ENCODE results near the gene CCNJL. TPM values are rescaled to one million over a fixed set of nuclear protein-coding genes. Genes with fewer than 3 reads are reported as not detected.

CCNJL gene
- total RNA-seq, 1 experiment from 2014 or later, result 17.4 TPM

DNA sequence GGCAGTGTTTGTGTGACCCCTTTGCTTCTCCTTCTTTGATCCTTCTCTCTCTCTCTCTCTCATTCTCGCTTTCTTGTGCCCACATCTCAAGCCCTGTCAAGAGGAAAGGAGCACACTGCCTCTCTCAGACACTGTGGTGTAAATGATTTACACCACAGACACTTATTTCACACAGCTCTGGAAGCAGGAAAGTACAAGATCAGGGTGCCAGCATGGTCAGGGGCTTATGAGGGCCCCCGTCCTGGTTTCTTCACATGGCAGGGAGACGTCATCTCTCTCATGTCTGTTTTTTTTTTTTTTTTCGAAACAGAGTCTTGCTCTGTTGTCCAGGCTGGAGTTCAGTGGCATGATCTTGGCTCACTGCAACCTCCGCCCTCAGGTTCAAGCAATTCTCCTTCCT, 76.6 kb downstream of the CCNJL start:
- no TSS peak for BruUV-seq (replicated peaks)

DNA sequence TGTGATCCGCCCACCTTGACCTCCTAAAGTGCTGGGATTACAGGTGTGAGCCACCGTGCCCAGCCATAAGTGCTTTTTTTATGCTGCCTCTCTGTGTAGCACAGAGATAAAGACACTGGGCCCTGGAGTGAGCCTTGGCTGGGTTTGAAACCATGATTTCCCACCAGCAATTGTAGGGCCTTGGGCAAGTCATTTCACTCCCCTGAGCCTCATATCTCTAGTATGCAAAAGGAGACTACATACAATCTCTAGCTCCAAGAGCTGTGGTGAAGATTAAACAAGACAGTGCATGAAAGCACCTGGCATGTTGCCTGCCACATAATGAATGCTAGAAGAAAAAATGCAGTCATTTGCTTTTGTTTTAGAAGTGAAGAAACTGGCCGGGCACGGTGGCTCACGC, 79.1 kb downstream of the CCNJL start:
- Mint-ChIP-seq H3K27ac (ENCODE audit: unreplicated experiment) (no peak overlapping the region), H3K36me3 (ENCODE audit: insufficient read depth, unreplicated experiment) (no peaks in the 10 kb centered on the region), H3K4me3 (ENCODE audit: low read depth, unreplicated experiment) (no peak overlapping the region), H3K4me1 (ENCODE audit: low read depth, unreplicated experiment) (no peaks in the 10 kb centered on the region), H3K9me3 (ENCODE audit: low read depth, unreplicated experiment) (no peaks in the 10 kb centered on the region), H3K27me3 (ENCODE audit: unreplicated experiment) (no peaks in the 10 kb centered on the region)
- no peak for DNase-seq
- CTCF ChIA-PET, result interaction anchor here (0.9 kb wide), 1 partner anchor 13 kb away, joined by 4 read pairs; no protein-coding TSS in a partner anchor
- TF ChIP-seq, protein P1, sequence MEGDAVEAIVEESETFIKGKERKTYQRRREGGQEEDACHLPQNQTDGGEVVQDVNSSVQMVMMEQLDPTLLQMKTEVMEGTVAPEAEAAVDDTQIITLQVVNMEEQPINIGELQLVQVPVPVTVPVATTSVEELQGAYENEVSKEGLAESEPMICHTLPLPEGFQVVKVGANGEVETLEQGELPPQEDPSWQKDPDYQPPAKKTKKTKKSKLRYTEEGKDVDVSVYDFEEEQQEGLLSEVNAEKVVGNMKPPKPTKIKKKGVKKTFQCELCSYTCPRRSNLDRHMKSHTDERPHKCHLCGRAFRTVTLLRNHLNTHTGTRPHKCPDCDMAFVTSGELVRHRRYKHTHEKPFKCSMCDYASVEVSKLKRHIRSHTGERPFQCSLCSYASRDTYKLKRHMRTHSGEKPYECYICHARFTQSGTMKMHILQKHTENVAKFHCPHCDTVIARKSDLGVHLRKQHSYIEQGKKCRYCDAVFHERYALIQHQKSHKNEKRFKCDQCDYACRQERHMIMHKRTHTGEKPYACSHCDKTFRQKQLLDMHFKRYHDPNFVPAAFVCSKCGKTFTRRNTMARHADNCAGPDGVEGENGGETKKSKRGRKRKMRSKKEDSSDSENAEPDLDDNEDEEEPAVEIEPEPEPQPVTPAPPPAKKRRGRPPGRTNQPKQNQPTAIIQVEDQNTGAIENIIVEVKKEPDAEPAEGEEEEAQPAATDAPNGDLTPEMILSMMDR (IDR thresholded peaks at IDR 0.05; ENCODE audit: unreplicated experiment), result no peak
- BruUV-seq (replicated peaks), result no TSS peak
- intact Hi-C loops (cut with micrococcal nuclease; ENCODE audit: unreplicated experiment), result no loop called here

More for the DNA sequence above, 76.6 kb downstream of the CCNJL start:
- CTCF ChIA-PET, result interaction anchor here (0.7 kb wide), 1 partner anchor 146 kb away, joined by 3 read pairs; no protein-coding TSS in a partner anchor
- DNase-seq, result no peak
- H3K27me3 Mint-ChIP-seq (ENCODE audit: unreplicated experiment), result no peaks in the 10 kb centered on the region
- no peaks in the 10 kb centered on the region for H3K36me3 Mint-ChIP-seq (ENCODE audit: insufficient read depth, unreplicated experiment)
- no peaks in the 10 kb centered on the region for H3K9me3 Mint-ChIP-seq (ENCODE audit: low read depth, unreplicated experiment)
- H3K4me1 Mint-ChIP-seq (ENCODE audit: low read depth, unreplicated experiment), result no peaks in the 10 kb centered on the region
- no peak overlapping the region for H3K27ac Mint-ChIP-seq (ENCODE audit: unreplicated experiment)
- TF ChIP-seq, protein P1 (IDR thresholded peaks at IDR 0.05; ENCODE audit: unreplicated experiment), result no peak
- intact Hi-C loops (cut with micrococcal nuclease; ENCODE audit: unreplicated experiment), result no loop called here
- H3K4me3 Mint-ChIP-seq (ENCODE audit: low read depth, unreplicated experiment), result no peak overlapping the region

DNA sequence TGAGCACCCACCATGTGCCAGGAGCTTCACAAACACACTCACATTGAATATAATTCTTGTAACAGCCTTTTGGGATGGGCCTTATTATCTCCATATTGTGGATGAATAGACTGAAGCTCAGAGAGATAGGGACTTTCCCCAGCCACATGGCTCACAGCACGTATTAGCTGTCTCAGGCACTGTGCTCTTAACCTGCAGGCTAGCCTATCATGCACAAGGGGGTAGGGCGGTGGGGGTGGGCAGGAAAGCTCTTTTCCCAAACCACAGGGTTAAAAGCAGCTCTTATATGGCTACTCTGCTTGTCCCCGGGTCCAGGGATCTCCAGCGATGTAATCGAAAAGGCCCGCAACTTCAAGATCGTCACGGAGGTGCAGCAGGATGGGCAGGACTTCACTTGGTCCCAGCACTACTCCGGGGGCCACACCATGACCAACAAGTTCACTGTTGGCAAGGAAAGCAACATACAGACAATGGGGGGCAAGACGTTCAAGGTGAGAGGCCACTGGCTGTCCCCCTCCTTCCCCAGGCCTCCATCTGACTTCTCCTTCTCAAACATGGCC, 80.5 kb downstream of the CCNJL start:
- TF ChIP-seq, protein P1 (IDR thresholded peaks at IDR 0.05; ENCODE audit: unreplicated experiment), result no peak
- Mint-ChIP-seq H3K27me3 (ENCODE audit: unreplicated experiment) (no peaks in the 10 kb centered on the region), H3K9me3 (ENCODE audit: low read depth, unreplicated experiment) (no peaks in the 10 kb centered on the region), H3K4me3 (ENCODE audit: low read depth, unreplicated experiment) (no peak overlapping the region), H3K4me1 (ENCODE audit: low read depth, unreplicated experiment) (no peaks in the 10 kb centered on the region), H3K36me3 (ENCODE audit: insufficient read depth, unreplicated experiment) (no peaks in the 10 kb centered on the region), H3K27ac (ENCODE audit: unreplicated experiment) (no peak overlapping the region)
- CTCF ChIA-PET, result no interaction called here
- DNase-seq, result no peak
- BruUV-seq (replicated peaks), result no TSS peak
- intact Hi-C loops (cut with micrococcal nuclease; ENCODE audit: unreplicated experiment), result no loop called here

DNA sequence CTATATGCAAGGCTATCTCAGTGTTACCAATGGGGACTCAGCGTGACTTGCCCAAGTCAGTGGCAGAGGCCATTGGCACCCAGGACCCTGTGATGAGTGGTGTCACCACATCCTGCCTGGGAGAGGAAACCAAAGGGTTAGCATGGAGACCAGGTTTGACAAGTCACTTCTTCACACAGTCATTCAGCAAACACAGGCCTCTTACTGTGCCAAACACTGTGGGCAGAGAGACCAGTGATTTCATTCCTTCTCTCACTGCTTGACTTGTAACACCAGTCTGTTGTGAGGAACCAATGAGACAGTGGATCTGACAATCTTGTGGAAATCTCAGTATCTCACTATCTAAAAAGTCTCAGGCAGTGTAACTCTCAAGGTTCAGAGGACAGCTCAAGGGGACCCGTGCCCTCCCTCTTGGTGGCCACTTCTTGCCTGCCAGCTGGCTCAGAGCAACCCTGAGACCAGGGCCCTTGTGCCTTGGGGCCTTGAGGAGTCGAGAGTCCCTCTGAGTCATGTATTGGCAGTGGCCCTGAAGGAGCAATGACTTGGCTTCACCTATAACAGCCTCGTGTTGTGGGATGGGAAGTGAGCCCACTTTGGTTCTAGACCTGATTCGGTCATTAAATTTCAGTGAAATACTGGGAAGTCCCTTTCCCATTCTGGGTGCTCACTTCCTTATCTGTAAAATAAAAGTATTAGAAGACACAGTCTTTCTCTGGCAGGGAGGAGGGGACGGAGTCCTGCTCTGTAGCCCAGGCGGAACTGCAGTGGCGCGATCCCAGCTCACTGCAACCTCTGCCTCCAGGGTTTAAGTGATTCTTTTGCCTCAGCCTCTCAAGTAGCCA, 81.5 kb downstream of the CCNJL start:
- Mint-ChIP-seq H3K4me3 (ENCODE audit: low read depth, unreplicated experiment) (no peak overlapping the region), H3K27me3 (ENCODE audit: unreplicated experiment) (no peaks in the 10 kb centered on the region), H3K36me3 (ENCODE audit: insufficient read depth, unreplicated experiment) (no peaks in the 10 kb centered on the region), H3K4me1 (ENCODE audit: low read depth, unreplicated experiment) (no peaks in the 10 kb centered on the region), H3K27ac (ENCODE audit: unreplicated experiment) (no peak overlapping the region), H3K9me3 (ENCODE audit: low read depth, unreplicated experiment) (no peaks in the 10 kb centered on the region)
- BruUV-seq (replicated peaks), result no TSS peak
- CTCF ChIA-PET, result interaction anchor here (0.6 kb wide), 1 partner anchor 160 kb away, joined by 5 read pairs; no protein-coding TSS in a partner anchor
- intact Hi-C loops (cut with micrococcal nuclease; ENCODE audit: unreplicated experiment), result no loop called here
- peak; percentile 25 for DNase-seq
- TF ChIP-seq, protein P1 (IDR thresholded peaks at IDR 0.05; ENCODE audit: unreplicated experiment), result no peak

Data from Calu3 (cell line).